ENCODE data around the gene MTR.

Gene MTR

GRCh38 chr1:236886199-236886598 lies 91.1 kb downstream of the MTR start:
- TF ChIP-seq, protein P1, sequence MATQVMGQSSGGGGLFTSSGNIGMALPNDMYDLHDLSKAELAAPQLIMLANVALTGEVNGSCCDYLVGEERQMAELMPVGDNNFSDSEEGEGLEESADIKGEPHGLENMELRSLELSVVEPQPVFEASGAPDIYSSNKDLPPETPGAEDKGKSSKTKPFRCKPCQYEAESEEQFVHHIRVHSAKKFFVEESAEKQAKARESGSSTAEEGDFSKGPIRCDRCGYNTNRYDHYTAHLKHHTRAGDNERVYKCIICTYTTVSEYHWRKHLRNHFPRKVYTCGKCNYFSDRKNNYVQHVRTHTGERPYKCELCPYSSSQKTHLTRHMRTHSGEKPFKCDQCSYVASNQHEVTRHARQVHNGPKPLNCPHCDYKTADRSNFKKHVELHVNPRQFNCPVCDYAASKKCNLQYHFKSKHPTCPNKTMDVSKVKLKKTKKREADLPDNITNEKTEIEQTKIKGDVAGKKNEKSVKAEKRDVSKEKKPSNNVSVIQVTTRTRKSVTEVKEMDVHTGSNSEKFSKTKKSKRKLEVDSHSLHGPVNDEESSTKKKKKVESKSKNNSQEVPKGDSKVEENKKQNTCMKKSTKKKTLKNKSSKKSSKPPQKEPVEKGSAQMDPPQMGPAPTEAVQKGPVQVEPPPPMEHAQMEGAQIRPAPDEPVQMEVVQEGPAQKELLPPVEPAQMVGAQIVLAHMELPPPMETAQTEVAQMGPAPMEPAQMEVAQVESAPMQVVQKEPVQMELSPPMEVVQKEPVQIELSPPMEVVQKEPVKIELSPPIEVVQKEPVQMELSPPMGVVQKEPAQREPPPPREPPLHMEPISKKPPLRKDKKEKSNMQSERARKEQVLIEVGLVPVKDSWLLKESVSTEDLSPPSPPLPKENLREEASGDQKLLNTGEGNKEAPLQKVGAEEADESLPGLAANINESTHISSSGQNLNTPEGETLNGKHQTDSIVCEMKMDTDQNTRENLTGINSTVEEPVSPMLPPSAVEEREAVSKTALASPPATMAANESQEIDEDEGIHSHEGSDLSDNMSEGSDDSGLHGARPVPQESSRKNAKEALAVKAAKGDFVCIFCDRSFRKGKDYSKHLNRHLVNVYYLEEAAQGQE (IDR thresholded peaks at IDR 0.05; ENCODE audit: insufficient read depth in 1 of 2, low read depth in 2 of 2, low read length in 2 of 2), result no peak
- TF ChIP-seq POLR2AphosphoS5 (IDR thresholded peaks at IDR 0.05; ENCODE audit: low read depth, low read length) (no peak), SIN3A (IDR thresholded peaks at IDR 0.05; ENCODE audit: borderline replicate concordance, insufficient read depth, low read length) (no peak), FOXP2 (optimal IDR thresholded peaks at IDR 0.05; ENCODE audit: borderline replicate concordance, extremely low read depth, extremely low read length, insufficient read depth) (no peak), TAF1 (IDR thresholded peaks at IDR 0.05; ENCODE audit: borderline replicate concordance, insufficient read depth, low read length) (no peak)

DNA sequence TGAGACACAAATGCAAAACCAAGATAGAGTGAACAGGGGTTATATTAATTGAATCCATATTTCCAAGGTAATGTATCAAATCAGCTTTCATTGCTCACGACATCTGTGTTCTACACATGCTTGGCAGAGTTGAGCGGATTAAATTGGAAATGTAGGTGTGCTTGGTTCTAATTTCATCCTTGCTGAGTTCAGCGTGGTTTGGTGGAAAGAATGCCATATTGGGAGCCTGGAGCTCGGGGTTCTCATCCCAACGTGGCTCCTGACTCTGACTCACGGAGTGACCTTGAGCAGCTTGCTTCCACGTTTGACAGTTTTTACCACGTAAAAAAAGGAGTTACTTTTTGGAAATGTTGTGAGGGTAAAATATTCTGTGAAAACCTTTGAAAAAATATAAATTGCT lies 92.0 kb downstream of the MTR start:
- TF ChIP-seq, protein P1 (IDR thresholded peaks at IDR 0.05; ENCODE audit: insufficient read depth in 1 of 2, low read depth in 2 of 2, low read length in 2 of 2), result no peak
- TF ChIP-seq POLR2AphosphoS5 (IDR thresholded peaks at IDR 0.05; ENCODE audit: low read depth, low read length) (no peak), FOXP2 (optimal IDR thresholded peaks at IDR 0.05; ENCODE audit: borderline replicate concordance, extremely low read depth, extremely low read length, insufficient read depth) (no peak), SIN3A (IDR thresholded peaks at IDR 0.05; ENCODE audit: borderline replicate concordance, insufficient read depth, low read length) (no peak), TAF1 (IDR thresholded peaks at IDR 0.05; ENCODE audit: borderline replicate concordance, insufficient read depth, low read length) (no peak)

DNA sequence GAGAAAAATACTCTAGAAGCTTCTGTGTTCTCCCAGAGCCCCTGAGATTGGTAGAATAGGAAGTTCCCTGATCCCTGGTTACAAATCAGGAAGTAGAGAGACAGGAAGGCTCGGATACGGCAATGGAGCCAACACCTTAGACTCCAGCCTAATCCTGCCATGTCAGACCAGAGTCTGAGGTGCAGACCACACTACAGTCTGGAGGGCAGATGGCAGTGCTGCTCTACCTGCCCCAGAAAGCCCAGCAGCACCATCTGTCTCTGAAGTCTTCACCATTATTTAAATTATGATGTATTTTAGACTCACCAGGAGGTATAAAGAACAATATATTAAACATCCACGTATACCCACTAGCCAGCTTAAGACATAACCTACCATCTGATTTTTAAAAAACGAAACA lies 93.0 kb downstream of the MTR start:
- TF ChIP-seq POLR2AphosphoS5 (IDR thresholded peaks at IDR 0.05; ENCODE audit: low read depth, low read length) (no peak), TAF1 (IDR thresholded peaks at IDR 0.05; ENCODE audit: borderline replicate concordance, insufficient read depth, low read length) (no peak), SIN3A (IDR thresholded peaks at IDR 0.05; ENCODE audit: borderline replicate concordance, insufficient read depth, low read length) (no peak), FOXP2 (optimal IDR thresholded peaks at IDR 0.05; ENCODE audit: borderline replicate concordance, extremely low read depth, extremely low read length, insufficient read depth) (no peak)
- TF ChIP-seq, protein P1 (IDR thresholded peaks at IDR 0.05; ENCODE audit: insufficient read depth in 1 of 2, low read depth in 2 of 2, low read length in 2 of 2), result no peak

DNA sequence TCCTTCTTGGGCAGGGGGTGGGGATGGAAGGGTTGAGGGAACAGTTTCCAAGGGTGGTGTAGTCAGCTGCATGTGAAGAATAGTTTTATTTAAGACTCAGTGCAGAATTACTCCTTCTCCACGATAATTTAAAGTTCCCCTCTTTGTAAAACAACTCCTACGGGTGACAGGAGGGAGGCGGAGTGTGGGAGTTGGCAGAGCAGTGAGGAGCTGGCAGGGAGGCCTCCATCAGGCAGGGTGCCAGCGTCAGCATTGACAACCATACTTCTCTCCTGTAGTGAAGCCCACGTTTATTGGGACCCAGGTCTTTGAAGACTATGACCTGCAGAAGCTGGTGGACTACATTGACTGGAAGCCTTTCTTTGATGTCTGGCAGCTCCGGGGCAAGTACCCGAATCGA lies 93.8 kb downstream of the MTR start:
- TF ChIP-seq FOXP2 (optimal IDR thresholded peaks at IDR 0.05; ENCODE audit: borderline replicate concordance, extremely low read depth, extremely low read length, insufficient read depth) (no peak), TAF1 (IDR thresholded peaks at IDR 0.05; ENCODE audit: borderline replicate concordance, insufficient read depth, low read length) (no peak), POLR2AphosphoS5 (IDR thresholded peaks at IDR 0.05; ENCODE audit: low read depth, low read length) (no peak), SIN3A (IDR thresholded peaks at IDR 0.05; ENCODE audit: borderline replicate concordance, insufficient read depth, low read length) (no peak)
- TF ChIP-seq, protein P1 (IDR thresholded peaks at IDR 0.05; ENCODE audit: insufficient read depth in 1 of 2, low read depth in 2 of 2, low read length in 2 of 2), result no peak

All from PFSK-1 (cell line).